ENCODE data around the gene IGF2BP2.

GRCh38 chr3:185653949-185654757 is 170.7 kb downstream of the IGF2BP2 start:
- TF ChIP-seq CTCF (IDR thresholded peaks at IDR 0.05) (no peak), EZH2 (IDR thresholded peaks at IDR 0.05) (no peak), EZH2phosphoT487 (IDR thresholded peaks at IDR 0.05) (no peak)
